GM23338 (cell line): ENCODE data around the gene TMEM175. TPM values are rescaled to one million over a fixed set of nuclear protein-coding genes. Genes with fewer than 3 reads are reported as not detected.

Experiments
- EZH2 ChIP-seq: fragments of 200-600 bp; sonication (generic); IDR thresholded peaks from one replicate; pipeline ENCODE4 v1.8.0; 2017; ENCODE audit warnings: antibody characterized with exemption, mild to moderate bottlenecking, low read depth; ENCODE audit not compliant: unreplicated experiment
- EZH2phosphoT487 ChIP-seq: fragments of 200-600 bp; sonication (generic); IDR thresholded peaks from one replicate; pipeline ENCODE4 v1.8.1; 2018; ENCODE audit warnings: antibody characterized with exemption; ENCODE audit not compliant: unreplicated experiment
- JUNB ChIP-seq: IDR thresholded peaks from one replicate; pipeline ENCODE4 v1.6.1; 2016; ENCODE audit warnings: antibody characterized with exemption; ENCODE audit not compliant: unreplicated experiment
- NANOG ChIP-seq: IDR thresholded peaks from 2 replicates; pipeline ENCODE4 v1.6.1; 2016; ENCODE audit warnings: antibody characterized with exemption, borderline replicate concordance
- POLR2AphosphoS5 ChIP-seq: IDR thresholded peaks from 2 replicates; pipeline ENCODE4 v1.6.1; 2016; ENCODE audit warnings: antibody characterized with exemption, low read depth
- STAT1 ChIP-seq: IDR thresholded peaks from one replicate; pipeline ENCODE4 v1.6.1; 2016; ENCODE audit warnings: antibody characterized with exemption; ENCODE audit not compliant: unreplicated experiment
- ZNF114 ChIP-seq: fragments of 250-450 bp; sonication (Bioruptor Pico); IDR thresholded peaks from 2 replicates; pipeline ENCODE4 v1.5.0; 2020; ENCODE audit warnings: mild to moderate bottlenecking, moderate library complexity
- ZNF331 ChIP-seq: fragments of 250-450 bp; sonication (Bioruptor Pico); IDR thresholded peaks from 2 replicates; pipeline ENCODE4 v1.5.0; 2020; ENCODE audit warnings: low read depth, mild to moderate bottlenecking, moderate library complexity
- polyA plus RNA-seq: library from polyadenylated mRNA; unstranded; fragments of >200 nt; fragmentation: Nextera tagmentation; extraction: Ambion mirVana; gene quantifications from 2 replicates; pipeline ENCODE4 v1.2.1, GENCODE V29; 2016
- total RNA-seq: library from RNA; depleted of rRNA; stranded (reverse); fragments of >200 nt; shearing (Covaris generic); gene quantifications from 2 replicates; pipeline ENCODE4 v1.2.3, GENCODE V29; 2014
- TF ChIP-seq, protein P1 (sequence below): fragments of 250-450 bp; sonication (Bioruptor Pico); IDR thresholded peaks from 2 replicates; pipeline ENCODE4 v1.5.0; 2020; ENCODE audit warnings: mild to moderate bottlenecking, moderate library complexity
- TF ChIP-seq, protein P2 (sequence below): IDR thresholded peaks from 2 replicates; pipeline ENCODE4 v1.6.1; 2016; ENCODE audit warnings: antibody characterized with exemption

Gene TMEM175
- total and polyA plus RNA-seq, 2 experiments from 2014 or later, result 8.0 to 11.4 TPM

- TF ChIP-seq, protein P1, sequence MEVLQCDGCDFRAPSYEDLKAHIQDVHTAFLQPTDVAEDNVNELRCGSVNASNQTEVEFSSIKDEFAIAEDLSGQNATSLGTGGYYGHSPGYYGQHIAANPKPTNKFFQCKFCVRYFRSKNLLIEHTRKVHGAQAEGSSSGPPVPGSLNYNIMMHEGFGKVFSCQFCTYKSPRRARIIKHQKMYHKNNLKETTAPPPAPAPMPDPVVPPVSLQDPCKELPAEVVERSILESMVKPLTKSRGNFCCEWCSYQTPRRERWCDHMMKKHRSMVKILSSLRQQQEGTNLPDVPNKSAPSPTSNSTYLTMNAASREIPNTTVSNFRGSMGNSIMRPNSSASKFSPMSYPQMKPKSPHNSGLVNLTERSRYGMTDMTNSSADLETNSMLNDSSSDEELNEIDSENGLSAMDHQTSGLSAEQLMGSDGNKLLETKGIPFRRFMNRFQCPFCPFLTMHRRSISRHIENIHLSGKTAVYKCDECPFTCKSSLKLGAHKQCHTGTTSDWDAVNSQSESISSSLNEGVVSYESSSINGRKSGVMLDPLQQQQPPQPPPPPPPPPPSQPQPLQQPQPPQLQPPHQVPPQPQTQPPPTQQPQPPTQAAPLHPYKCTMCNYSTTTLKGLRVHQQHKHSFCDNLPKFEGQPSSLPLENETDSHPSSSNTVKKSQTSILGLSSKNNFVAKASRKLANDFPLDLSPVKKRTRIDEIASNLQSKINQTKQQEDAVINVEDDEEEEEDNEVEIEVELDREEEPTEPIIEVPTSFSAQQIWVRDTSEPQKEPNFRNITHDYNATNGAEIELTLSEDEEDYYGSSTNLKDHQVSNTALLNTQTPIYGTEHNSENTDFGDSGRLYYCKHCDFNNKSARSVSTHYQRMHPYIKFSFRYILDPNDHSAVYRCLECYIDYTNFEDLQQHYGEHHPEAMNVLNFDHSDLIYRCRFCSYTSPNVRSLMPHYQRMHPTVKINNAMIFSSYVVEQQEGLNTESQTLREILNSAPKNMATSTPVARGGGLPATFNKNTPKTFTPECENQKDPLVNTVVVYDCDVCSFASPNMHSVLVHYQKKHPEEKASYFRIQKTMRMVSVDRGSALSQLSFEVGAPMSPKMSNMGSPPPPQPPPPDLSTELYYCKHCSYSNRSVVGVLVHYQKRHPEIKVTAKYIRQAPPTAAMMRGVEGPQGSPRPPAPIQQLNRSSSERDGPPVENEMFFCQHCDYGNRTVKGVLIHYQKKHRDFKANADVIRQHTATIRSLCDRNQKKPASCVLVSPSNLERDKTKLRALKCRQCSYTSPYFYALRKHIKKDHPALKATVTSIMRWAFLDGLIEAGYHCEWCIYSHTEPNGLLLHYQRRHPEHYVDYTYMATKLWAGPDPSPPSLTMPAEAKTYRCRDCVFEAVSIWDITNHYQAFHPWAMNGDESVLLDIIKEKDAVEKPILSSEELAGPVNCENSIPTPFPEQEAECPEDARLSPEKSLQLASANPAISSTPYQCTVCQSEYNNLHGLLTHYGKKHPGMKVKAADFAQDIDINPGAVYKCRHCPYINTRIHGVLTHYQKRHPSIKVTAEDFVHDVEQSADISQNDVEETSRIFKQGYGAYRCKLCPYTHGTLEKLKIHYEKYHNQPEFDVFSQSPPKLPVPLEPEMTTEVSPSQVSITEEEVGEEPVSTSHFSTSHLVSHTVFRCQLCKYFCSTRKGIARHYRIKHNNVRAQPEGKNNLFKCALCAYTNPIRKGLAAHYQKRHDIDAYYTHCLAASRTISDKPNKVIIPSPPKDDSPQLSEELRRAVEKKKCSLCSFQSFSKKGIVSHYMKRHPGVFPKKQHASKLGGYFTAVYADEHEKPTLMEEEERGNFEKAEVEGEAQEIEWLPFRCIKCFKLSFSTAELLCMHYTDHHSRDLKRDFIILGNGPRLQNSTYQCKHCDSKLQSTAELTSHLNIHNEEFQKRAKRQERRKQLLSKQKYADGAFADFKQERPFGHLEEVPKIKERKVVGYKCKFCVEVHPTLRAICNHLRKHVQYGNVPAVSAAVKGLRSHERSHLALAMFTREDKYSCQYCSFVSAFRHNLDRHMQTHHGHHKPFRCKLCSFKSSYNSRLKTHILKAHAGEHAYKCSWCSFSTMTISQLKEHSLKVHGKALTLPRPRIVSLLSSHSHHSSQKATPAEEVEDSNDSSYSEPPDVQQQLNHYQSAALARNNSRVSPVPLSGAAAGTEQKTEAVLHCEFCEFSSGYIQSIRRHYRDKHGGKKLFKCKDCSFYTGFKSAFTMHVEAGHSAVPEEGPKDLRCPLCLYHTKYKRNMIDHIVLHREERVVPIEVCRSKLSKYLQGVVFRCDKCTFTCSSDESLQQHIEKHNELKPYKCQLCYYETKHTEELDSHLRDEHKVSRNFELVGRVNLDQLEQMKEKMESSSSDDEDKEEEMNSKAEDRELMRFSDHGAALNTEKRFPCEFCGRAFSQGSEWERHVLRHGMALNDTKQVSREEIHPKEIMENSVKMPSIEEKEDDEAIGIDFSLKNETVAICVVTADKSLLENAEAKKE, result no peak
- no peak for TF ChIP-seq NANOG
- TF ChIP-seq STAT1, result no peak
- no peak for TF ChIP-seq JUNB
- TF ChIP-seq EZH2, result no peak
- TF ChIP-seq POLR2AphosphoS5, result no peak
- no peak for TF ChIP-seq ZNF114 (CRISPR knock-in tag)
- no peak for TF ChIP-seq EZH2phosphoT487
- TF ChIP-seq ZNF331 (CRISPR knock-in tag), result no peak
- TF ChIP-seq, protein P2, sequence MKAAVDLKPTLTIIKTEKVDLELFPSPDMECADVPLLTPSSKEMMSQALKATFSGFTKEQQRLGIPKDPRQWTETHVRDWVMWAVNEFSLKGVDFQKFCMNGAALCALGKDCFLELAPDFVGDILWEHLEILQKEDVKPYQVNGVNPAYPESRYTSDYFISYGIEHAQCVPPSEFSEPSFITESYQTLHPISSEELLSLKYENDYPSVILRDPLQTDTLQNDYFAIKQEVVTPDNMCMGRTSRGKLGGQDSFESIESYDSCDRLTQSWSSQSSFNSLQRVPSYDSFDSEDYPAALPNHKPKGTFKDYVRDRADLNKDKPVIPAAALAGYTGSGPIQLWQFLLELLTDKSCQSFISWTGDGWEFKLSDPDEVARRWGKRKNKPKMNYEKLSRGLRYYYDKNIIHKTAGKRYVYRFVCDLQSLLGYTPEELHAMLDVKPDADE, result no peak
These were observed 25.2 kb upstream of the TMEM175 start (continued) for GRCh38 chr4:907103-907400.
